Measurements from ENCODE around the gene CCDC8. TPM values are rescaled to one million over a fixed set of nuclear protein-coding genes. Genes with fewer than 3 reads are reported as not detected.

The CCDC8 gene
- total and polyA plus RNA-seq, 2 experiments from 2014 or later = 5.6 to 16.5 TPM

- no peak for TF ChIP-seq CREB1 (CRISPR knock-in tag; IDR thresholded peaks at IDR 0.05; ENCODE audit: low read depth)
- TF ChIP-seq EZH2phosphoT487 (IDR thresholded peaks at IDR 0.05; ENCODE audit: unreplicated experiment) = no peak
- TF ChIP-seq ZNF331 (CRISPR knock-in tag; IDR thresholded peaks at IDR 0.05; ENCODE audit: low read depth) = no peak
- no peak for TF ChIP-seq CTCF (conservative IDR thresholded peaks at IDR 0.05; ENCODE audit: low read depth in 2 of 2)
- TF ChIP-seq REST (IDR thresholded peaks at IDR 0.05; ENCODE audit: unreplicated experiment) = no peak
- no peak for TF ChIP-seq POLR2AphosphoS5 (IDR thresholded peaks at IDR 0.05; ENCODE audit: low read depth)
- no peak for TF ChIP-seq JUNB (IDR thresholded peaks at IDR 0.05; ENCODE audit: unreplicated experiment)
- TF ChIP-seq ZNF114 (CRISPR knock-in tag; IDR thresholded peaks at IDR 0.05) = no peak
- TF ChIP-seq NANOG (IDR thresholded peaks at IDR 0.05; ENCODE audit: borderline replicate concordance) = no peak
- no peak for TF ChIP-seq EZH2 (IDR thresholded peaks at IDR 0.05; ENCODE audit: low read depth, unreplicated experiment)
- no peak for TF ChIP-seq ZNF462 (CRISPR knock-in tag; IDR thresholded peaks at IDR 0.05)
- no peak for TF ChIP-seq STAT1 (IDR thresholded peaks at IDR 0.05; ENCODE audit: unreplicated experiment)
- no peak for TF ChIP-seq ETS1 (IDR thresholded peaks at IDR 0.05)
- Histone ChIP-seq H3K27me3 (ENCODE audit: insufficient read depth) (no peaks in the 10 kb centered on the region), H3K9me2 (ENCODE audit: insufficient read depth) (no peaks in the 10 kb centered on the region), H3K4me2 (no peak overlapping the region), H3K79me2 (replicated peaks; ENCODE audit: insufficient read depth) (peaks cover 79% of the 10 kb centered on the region), H3K4me1 (ENCODE audit: insufficient read depth) (no peaks in the 10 kb centered on the region), H3K27ac (ENCODE audit: low read depth) (no peak overlapping the region), H3K36me3 (ENCODE audit: insufficient read depth) (peaks cover 15% of the 10 kb centered on the region), H3F3A (replicated peaks; ENCODE audit: low read depth) (no peaks in the 10 kb centered on the region; the same call in 1 of the 2 replicates), H3K4me3 (no peak overlapping the region), H2AFZ (no peak overlapping the region), H4K20me1 (replicated peaks; ENCODE audit: insufficient read depth) (peaks cover 19% of the 10 kb centered on the region)
- H3K36me3 Mint-ChIP-seq (ENCODE audit: low read depth) = peaks cover 38% of the 10 kb centered on the region
- 0 out of 2 replicates have a peak overlapping the region, but pooled peaks have one; percentile 56 for H3K27ac Mint-ChIP-seq
- H3K4me3 Mint-ChIP-seq = no peak overlapping the region
- ATAC-seq (no peak), DNase-seq (ENCODE audit: low spot score) (no peak)
- no peaks in the 10 kb centered on the region for H3K9me3 Mint-ChIP-seq
- peaks cover 6% of the 10 kb centered on the region; the same call in 1 of the 3 replicates for H3K4me1 Mint-ChIP-seq
- H3K27me3 Mint-ChIP-seq (ENCODE audit: insufficient read depth, low read depth, poor library complexity) = no peaks in the 10 kb centered on the region
Observed at GRCh38 chr19:46365561-46365960, 47.8 kb downstream of the CCDC8 start.
